ENCODE measurements around the gene ADORA3.

The ADORA3 gene

DNA sequence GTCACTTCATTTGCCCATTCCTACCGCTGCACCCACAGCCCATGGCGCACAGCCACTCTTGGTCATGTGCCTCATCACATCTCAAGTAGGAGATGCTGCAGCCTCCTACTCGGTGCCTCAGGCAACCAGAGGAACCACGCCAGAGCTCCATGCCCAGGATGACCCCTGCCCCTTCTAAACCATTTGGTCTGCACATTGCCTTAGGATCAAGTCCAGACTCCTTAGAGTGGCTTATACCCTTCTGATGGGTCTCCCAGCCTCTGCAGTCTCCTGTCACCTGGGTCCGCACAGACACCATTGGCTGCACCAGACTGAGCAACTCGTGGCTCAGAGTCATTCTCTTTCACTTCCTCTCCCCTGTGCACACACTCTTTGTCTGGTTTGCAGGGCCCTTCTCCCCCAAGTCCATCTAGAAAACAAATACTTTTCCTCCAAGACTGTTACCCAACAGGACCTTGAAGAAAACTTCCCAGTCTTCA is 2.2 kb upstream of the ADORA3 start:
- Histone ChIP-seq H3K4me3 (IDR thresholded peaks at IDR 0.05; ENCODE audit: insufficient read depth, low read depth, low read length) (no peak overlapping the region), H3K9ac (no peak overlapping the region), H3K27ac (no peak overlapping the region), H2AFZ (ENCODE audit: low read depth) (no peak overlapping the region), H3K36me3 (ENCODE audit: insufficient read depth) (no peaks in the 10 kb centered on the region), H4K20me1 (ENCODE audit: insufficient read depth) (no peaks in the 10 kb centered on the region), H3K4me2 (no peak overlapping the region), H3K27me3 (ENCODE audit: insufficient read depth, low read depth) (no peaks in the 10 kb centered on the region), H3K4me1 (ENCODE audit: low read depth, poor library complexity, severe bottlenecking) (peaks cover 45% of the 10 kb centered on the region), H3K79me2 (ENCODE audit: insufficient read depth, low read depth) (no peaks in the 10 kb centered on the region)
- TF ChIP-seq, protein P1, sequence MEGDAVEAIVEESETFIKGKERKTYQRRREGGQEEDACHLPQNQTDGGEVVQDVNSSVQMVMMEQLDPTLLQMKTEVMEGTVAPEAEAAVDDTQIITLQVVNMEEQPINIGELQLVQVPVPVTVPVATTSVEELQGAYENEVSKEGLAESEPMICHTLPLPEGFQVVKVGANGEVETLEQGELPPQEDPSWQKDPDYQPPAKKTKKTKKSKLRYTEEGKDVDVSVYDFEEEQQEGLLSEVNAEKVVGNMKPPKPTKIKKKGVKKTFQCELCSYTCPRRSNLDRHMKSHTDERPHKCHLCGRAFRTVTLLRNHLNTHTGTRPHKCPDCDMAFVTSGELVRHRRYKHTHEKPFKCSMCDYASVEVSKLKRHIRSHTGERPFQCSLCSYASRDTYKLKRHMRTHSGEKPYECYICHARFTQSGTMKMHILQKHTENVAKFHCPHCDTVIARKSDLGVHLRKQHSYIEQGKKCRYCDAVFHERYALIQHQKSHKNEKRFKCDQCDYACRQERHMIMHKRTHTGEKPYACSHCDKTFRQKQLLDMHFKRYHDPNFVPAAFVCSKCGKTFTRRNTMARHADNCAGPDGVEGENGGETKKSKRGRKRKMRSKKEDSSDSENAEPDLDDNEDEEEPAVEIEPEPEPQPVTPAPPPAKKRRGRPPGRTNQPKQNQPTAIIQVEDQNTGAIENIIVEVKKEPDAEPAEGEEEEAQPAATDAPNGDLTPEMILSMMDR (conservative IDR thresholded peaks at IDR 0.05; ENCODE audit: low read depth, low read length) = no peak

DNA sequence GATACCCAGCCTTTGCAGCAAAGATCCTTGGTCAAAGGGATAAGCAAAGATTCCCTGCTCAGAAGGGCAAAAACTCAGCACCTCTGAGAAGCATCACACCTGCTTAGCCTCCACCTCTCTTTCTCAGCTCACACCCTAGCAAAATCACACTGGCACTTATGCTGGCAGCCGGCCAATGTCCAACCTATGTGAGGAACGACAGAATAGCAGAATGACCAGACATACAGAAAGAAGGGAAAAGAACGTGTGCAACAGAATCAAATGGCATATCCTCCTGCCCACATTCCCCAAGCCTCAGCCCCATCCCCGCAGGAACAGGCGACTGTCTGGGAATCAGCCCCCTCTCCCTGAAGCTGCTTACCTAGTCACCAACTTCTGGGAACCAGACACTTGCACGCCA is 664 bp upstream of the ADORA3 start:
- Histone ChIP-seq H3K79me2 (ENCODE audit: insufficient read depth, low read depth) (no peaks in the 10 kb centered on the region), H2AFZ (ENCODE audit: low read depth) (no peak overlapping the region), H4K20me1 (ENCODE audit: insufficient read depth) (no peaks in the 10 kb centered on the region), H3K4me2 (no peak overlapping the region), H3K27ac (no peak overlapping the region), H3K27me3 (ENCODE audit: insufficient read depth, low read depth) (no peaks in the 10 kb centered on the region), H3K4me1 (ENCODE audit: low read depth, poor library complexity, severe bottlenecking) (peaks cover 34% of the 10 kb centered on the region), H3K9ac (no peak overlapping the region), H3K4me3 (IDR thresholded peaks at IDR 0.05; ENCODE audit: insufficient read depth, low read depth, low read length) (no peak overlapping the region), H3K36me3 (ENCODE audit: insufficient read depth) (no peaks in the 10 kb centered on the region)
- TF ChIP-seq, protein P1 (conservative IDR thresholded peaks at IDR 0.05; ENCODE audit: low read depth, low read length) = no peak

DNA sequence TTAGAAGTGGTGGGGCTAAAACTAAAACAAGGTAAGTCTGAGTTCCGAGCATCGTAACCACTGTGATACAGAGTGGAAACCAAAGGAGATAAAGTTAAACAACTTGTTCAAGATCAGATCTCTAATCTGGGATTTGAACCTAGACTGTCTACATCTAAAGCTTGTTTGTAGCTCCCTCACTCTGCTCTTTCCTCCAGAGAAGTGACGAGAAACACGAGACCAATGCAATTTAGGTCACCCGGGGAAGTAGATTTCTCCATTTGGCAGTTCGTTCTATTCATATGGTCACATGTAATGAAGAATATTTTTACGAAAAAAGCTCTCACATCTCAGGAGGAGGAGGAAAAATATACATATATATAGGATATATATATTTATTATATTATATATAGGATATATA is 1.8 kb downstream of the ADORA3 start:
- H3K9ac ChIP-seq = no peak overlapping the region
- no peak overlapping the region for H3K4me3 ChIP-seq (IDR thresholded peaks at IDR 0.05; ENCODE audit: insufficient read depth, low read depth, low read length)
- no peaks in the 10 kb centered on the region for H3K36me3 ChIP-seq (ENCODE audit: insufficient read depth)
- no peaks in the 10 kb centered on the region for H3K27me3 ChIP-seq (ENCODE audit: insufficient read depth, low read depth)
- no peak overlapping the region for H2AFZ ChIP-seq (ENCODE audit: low read depth)
- no peak overlapping the region for H3K27ac ChIP-seq
- no peak overlapping the region for H3K4me2 ChIP-seq
- TF ChIP-seq, protein P1 (conservative IDR thresholded peaks at IDR 0.05; ENCODE audit: low read depth, low read length) = no peak
- H4K20me1 ChIP-seq (ENCODE audit: insufficient read depth) = no peaks in the 10 kb centered on the region
- H3K4me1 ChIP-seq (ENCODE audit: low read depth, poor library complexity, severe bottlenecking) = peaks cover 35% of the 10 kb centered on the region
- H3K79me2 ChIP-seq (ENCODE audit: insufficient read depth, low read depth) = no peaks in the 10 kb centered on the region

DNA sequence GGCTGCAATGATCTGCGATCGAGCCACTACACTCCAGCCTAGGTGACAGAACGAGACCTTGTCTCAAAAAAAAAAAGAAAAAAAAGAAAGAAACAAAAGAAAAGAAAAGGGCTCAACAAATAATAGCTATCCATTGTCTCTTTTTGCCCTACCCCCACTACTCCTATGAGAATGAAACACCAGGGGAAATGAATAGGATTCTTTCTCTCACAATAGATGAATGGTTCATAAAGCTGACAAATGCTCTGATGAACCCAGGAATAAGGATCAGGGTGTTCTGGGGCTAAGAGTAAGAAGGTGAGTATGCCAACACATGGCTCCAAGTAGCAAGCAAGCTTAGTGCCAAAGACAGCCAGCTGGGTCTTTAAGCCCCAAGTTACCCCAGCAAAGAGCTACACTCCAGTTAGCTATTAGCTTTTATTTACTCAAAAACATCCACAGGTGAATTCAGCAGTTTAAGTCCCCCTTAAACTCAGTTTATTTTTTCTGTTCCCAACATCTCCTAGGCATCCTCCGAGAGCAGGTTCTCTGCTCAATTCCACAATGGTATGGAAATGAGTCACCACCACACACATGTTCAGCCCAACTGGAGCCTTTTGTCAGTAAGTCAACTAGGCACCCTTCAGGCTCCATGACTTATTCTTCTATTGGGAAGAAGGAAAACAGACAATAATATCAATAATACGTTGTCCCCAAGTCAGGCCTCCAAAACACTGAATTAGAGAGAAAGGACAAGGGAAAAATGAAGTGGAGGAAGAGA is 4.2 kb downstream of the ADORA3 start:
- H2AFZ ChIP-seq (ENCODE audit: low read depth) = no peak overlapping the region
- peaks cover 36% of the 10 kb centered on the region for H3K4me1 ChIP-seq (ENCODE audit: low read depth, poor library complexity, severe bottlenecking)
- no peak overlapping the region for H3K4me2 ChIP-seq
- H3K36me3 ChIP-seq (ENCODE audit: insufficient read depth) = no peaks in the 10 kb centered on the region
- TF ChIP-seq, protein P1 (conservative IDR thresholded peaks at IDR 0.05; ENCODE audit: low read depth, low read length) = no peak
- H3K4me3 ChIP-seq (IDR thresholded peaks at IDR 0.05; ENCODE audit: insufficient read depth, low read depth, low read length) = no peak overlapping the region
- no peaks in the 10 kb centered on the region for H3K27me3 ChIP-seq (ENCODE audit: insufficient read depth, low read depth)
- H3K79me2 ChIP-seq (ENCODE audit: insufficient read depth, low read depth) = no peaks in the 10 kb centered on the region
- no peaks in the 10 kb centered on the region for H4K20me1 ChIP-seq (ENCODE audit: insufficient read depth)
- H3K27ac ChIP-seq = no peak overlapping the region
- no peak overlapping the region for H3K9ac ChIP-seq

All from KMS-11 (cell line).